HG03045 (cell line): Measurements from ENCODE around the gene PTPRN2.

Experiments
- ATAC-seq: cut with Tn5 transposase; IDR thresholded peaks from one replicate; pipeline ENCODE4 v1.9.1; 2021; ENCODE audit warnings: mild to moderate bottlenecking, moderate library complexity; ENCODE audit not compliant: unreplicated experiment

Gene PTPRN2

DNA sequence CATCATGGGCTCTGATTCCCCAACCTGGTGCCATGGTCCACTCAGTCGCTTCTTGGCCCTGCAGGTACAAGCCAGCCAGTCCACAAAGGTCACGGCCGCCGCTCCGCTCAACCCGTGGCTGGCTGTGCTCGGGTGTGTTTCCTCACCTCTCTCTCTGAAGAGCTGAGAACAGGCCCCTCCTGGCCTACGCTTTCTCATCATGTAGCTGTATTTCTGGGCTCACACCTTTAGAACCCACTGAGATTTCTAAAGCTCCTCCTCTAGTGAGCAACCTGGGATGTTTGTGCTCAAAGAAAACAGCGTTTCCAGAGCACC is 30.2 kb downstream of the PTPRN2 start:
- no peak for ATAC-seq

DNA sequence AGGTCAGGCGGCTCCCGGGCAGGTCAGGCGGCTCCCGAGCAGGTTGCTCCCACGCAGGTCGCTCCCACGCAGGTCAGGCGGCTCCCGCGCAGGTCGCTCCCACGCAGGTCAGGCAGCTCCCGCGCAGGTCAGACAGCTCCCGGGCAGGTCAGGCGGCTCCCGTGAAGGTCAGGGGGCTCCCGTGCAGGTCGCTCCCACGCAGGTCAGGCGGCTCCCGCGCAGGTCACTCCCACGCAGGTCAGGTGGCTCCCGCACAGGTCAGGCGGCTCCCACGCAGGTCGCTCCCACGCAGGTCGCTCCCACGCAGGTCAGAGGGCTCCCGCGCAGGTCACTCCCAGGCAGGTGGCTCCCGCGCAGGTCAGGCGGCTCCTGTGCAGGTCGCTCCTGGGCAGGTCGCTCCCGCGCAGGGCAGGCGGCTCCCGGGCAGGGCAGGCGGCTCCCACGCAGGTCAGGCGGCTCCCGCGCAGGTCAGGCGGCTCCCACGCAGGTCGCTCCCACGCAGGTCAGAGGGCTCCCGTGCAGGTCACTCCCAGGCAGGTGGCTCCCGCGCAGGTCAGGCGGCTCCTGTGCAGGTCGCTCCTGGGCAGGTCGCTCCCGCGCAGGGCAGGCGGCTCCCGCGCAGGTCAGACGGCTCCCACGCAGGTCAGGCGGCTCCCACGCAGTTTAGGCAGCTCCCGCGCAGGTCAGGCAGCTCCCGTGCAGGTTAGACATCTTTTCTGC is 30.7 kb downstream of the PTPRN2 start:
- no peak for ATAC-seq

DNA sequence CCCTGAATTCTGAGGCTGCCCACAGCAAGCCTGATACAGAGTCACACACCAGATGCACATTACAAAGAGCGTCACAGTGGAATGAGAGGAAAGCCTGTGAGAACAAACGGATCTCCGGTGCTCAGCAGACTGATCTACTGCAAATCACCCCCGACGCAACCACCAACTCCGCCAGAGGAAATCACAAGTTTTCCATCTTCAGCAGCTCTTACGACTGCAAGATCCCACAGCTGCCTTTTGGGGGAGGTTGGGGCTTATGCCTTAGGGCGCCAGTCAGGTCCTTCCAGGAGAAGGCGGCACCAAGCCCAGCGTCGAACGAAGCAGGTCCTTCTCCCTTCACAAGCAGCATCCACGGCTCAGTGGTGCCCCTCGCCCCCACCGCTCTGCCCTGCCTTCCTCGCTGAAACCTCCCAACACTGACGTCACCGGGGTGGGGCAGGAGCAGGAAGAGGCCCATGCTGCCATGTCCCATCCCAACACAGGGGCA is 32.5 kb downstream of the PTPRN2 start:
- ATAC-seq = no peak

DNA sequence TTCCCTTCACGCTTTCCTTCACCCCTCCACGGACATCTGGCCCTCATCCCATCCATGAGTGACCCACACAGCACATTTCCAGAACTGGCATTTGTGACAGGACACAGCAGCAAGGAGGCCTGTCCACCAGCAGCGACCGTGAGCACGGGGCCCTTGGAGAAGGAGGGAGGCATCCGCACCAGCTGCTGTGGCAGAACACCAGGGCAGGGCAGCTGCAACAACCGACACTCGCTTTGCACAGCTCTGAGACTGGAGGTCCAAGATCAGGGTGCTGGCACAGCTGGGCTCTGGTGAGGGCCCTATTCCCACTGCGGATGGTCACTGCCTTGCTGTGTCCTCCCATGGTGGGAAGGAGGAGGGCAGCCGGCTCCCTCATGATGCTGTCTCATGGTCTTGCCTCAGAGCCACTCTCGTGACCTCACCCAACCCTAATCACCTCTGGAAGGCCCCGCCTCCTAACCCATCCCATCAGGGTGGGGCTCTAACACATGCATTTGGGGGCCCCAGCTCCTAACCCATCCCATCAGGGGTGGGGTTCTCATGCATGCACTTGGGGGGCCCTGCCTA is 36.7 kb downstream of the PTPRN2 start:
- ATAC-seq = no peak

DNA sequence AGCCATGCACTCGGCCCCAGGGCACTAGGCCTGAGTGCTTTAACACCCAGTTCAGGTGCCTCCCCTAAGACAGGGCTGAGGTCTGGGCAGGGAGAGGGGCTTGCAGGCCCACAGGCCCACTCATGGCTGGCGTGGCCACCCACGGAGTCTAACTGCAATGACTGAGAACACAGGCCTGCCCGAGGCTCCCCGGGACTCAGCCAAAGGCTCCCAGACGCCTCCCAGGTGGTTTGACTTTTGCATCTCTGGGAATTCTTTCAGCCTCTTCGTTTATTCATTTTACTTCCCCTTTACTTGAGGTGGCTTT is 37.3 kb downstream of the PTPRN2 start:
- no peak for ATAC-seq

DNA sequence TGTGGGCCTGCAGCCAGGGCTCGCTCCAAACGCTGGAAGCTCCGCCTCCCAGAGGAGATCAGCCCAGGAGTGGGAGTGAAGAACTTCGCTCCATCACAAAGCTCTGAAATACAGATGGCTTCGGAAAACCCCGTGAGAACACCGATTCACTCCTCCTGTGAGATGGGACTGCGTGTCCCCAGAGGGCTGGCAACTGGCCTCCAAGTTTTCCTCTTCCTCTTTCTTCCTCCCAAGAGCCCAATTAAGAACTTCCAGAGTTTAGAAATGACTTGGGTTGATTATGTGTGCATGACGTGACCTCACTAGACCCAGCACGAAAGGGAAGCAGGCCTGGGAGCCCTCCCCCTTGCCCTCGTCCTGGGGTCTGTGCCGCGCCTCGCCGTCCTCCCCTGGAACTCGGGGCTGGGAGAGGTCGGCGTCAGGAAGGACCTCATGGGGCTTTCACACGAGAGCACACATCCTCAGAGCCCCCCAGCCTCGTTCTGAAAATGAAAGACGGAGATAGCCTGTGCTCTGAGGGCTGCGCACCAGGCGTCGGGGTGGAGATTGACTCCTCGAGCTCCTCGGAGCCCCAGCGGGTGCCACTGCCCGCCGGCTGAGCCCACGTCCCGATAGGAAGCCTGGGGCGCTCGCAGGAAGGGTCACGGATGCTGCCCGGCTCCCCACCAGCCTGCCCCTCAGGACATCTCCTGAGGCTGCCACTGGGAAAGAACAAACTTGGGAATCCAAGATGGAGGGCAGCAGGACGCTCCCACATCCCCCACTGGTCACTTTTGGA is 37.8 kb downstream of the PTPRN2 start:
- no peak for ATAC-seq

DNA sequence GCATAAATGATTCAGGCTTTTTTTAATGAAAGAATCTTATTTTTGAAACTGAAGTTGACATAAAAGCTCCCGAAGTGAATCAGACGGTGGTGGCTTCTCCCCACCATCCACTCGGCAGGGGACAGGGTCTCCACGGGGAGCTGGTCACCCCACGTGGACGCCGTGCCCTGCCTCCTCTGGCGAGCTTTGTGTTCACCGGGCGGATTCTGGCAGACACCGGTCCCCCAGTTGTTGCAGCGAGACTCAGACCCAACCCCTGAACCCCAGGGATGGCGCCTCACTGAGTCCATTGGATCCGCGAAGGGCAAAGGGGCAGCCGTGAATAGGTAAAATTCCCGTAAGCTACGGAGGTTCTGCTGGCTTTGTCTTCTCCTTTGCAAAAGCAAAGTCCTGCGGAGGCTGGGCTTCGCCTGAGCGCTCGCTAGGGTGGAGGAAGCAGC is 38.4 kb downstream of the PTPRN2 start:
- ATAC-seq = no peak

DNA sequence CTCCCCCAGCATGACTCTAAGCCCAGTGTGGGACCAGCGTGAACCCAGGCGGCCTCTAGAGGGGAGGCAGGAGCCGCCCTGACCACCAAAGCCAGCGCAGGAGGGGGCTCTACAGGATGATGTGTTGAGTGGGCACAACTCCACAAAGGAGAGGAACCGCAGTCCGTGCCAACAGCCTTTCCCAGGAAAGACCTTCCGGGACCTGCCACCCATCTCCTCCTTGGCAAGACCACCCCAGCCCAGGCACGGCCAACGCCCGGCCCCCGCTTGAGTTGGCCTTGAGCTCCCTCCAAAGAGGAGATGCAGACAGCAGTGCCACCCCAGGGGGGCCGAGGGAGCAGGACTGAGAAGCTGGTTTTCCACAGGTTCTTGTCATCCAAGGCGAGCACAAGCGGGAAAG is 38.9 kb downstream of the PTPRN2 start:
- no peak for ATAC-seq

DNA sequence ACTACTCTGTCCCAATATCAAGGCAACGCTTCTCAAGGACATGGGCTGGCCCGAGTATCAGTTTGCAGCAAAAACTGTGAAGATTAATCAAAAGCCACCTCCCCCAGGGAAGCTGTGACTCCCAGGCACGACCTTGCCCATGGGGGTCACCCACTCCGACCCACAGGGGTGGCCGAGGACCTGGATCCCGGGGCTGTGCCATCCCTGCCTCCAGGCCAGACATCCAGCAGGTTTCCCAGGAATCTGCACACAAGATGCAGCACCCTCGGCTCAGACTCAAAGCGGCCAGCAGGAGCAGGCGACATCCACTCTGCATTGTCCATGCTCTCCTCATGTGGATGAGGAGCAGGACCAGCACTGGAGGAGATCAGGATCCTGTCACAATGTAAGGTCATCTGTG is 39.8 kb downstream of the PTPRN2 start:
- ATAC-seq = no peak

DNA sequence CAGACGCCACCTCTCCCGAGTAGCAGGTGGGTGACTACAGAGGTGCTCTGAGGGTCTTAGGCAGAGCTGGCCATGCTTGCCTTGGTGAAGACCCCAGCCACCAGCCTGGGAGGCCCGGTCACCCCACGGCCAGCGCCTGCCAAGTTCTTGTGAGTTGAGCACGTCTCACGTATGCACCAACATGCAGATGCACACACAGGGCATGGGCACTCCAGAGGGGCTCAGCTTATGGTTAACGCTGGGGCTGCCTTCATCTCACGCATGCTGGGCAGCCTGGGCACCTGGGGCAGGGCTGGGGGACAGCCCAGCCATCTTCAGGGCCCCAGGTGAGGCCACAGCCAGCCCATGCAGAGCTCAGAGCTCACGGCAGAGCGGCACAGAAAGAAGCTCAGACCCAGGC is 41.0 kb downstream of the PTPRN2 start:
- ATAC-seq = no peak

DNA sequence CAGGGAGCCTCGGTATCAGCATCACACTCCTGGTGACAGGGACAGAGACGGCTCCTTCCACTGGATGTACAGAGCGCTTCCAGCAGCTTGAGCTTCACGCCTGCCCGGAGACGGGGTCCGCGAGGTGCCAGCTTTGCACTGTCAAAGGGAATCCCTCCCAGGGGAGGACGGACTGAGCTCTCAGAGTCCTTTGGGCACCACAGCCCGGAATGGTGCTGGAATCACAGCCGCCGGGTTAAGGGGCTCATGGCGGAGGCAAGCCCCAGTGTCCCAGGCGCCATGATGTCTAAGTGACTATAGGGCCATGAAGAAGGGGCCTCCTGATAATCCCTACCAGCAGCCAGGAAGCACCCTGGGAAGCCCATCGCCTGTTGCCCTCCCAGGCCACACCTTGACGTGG is 41.4 kb downstream of the PTPRN2 start:
- ATAC-seq = no peak

DNA sequence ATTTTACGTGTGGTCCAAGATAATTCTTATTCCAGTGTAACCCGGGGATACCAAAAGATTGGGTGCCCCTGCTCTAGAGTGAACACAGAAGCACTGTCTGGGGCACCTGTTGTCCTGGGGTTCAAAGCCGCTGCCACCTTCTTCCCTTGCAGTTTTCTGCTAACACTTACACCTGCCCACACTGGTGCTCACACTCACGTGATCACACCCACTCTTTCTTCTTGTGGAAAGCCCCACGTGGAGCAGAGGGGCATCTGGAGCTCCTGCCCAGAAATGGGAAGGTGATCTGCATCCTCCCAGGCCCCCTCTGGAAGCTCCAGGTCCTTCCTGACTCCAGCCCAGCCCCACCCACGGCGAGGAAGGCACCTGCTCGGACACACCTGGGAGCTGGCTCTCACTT is 42.9 kb downstream of the PTPRN2 start:
- no peak for ATAC-seq

DNA sequence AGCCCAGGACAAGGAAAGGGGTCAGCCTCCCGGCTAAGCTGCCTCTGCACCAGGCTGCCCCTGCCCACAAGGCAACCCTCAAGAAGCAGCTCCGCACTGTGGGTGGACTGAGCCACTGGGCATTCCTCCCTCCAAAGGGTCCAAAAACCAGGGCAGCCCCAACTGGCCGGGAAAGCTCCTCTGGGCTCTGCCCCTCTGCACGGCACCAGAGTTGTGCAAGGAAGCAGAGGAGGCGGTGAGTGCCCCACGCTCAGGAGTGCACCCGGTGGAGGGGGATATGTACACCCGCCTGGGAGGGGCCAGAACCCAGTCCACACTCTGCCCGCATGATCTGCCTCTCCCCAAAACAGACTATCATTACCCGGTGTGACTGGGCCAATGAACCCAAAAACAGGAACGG is 43.8 kb downstream of the PTPRN2 start:
- ATAC-seq = no peak

DNA sequence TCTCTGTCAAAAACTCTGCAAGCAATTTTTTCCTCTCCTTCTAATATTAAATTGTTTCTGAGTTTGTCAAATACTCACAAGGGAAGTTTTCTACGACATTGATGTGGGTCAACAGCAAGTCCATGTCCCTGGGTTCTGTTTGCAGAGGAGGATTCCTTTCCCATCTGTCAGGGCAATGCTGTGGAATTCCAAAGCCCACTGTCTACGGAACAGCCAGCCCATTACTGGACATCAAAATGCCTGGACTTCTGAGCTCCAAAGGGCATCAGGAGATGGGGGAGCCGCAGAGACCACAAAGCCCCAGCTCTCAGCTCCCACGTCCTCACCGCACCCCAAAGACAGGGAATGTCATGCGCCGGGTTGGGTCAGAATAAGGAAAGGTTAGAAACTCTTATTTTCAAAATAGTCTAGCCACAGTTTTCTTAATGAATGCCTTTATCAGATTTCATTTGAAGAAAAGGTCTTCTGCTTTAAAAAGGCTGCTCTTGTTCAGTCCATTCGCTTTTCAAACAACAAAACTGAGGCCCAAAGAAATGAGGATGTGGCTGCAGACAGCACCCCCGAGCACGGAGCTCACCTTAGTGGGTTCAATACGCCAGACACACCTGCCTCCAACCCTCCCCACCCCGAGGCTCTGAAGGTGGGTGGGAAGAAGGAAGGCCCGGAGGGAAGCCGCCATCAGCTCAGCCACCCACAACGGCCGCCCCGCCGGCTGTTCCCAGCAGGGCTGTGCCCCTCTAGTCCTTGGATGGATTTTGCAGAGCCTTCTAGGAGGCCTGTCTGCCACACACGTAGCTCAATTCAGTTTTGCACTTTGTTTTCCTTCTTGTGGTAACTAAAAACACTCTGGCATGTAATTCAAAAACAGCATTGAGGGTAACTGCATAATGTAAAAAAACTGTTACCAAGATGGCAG is 44.7 kb downstream of the PTPRN2 start:
- ATAC-seq = no peak

DNA sequence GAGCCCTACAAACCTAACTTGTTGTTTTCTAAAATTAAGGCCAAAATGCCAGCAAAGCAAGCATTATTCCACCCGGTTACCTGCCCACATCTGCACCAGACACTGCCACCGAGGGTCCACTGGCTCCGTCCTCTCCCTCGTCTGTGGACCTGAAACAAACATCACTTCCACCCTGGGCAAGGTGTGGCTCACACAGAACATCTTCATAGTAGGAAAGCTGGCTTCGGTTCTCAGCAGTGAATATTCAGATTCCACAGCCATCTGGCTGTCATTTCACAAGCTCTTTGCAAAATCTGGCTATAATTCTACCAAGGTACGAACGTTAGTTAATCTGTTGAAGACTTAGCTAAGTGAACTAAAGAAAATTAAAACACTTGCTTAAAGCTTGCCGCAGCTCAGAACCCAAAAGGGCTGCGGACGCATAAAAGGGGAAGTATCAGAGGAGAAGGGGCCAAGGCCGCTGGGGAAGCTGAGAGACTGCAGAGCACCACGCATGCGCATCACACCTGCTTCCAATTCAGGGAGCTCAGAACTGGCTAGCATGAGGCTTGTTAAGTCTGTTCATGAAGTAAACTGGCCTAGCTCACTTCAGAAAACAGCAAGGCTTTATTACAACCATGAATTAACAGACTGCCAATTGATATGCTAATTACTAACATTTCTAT is 46.1 kb downstream of the PTPRN2 start:
- no peak for ATAC-seq

DNA sequence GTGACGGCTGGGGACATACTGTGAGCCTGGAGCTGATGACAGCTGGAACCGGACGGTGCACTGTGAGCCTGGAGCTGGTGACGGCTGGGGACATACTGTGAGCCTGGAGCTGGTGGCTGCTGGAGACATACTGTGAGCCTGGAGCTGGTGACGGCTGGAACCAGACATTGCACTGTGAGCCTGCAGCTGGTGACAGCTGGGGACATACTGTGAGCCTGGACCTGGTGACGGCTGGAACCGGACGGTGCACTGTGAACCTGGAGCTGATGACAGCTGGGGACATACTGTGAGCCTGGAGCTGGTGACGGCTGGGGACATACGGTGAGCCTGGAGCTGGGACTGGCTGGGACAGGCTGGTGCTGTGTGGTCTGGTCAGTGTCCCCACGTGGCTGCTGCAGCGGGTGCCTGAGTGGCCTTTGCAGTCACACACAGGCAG is 47.9 kb downstream of the PTPRN2 start:
- ATAC-seq = no peak

DNA sequence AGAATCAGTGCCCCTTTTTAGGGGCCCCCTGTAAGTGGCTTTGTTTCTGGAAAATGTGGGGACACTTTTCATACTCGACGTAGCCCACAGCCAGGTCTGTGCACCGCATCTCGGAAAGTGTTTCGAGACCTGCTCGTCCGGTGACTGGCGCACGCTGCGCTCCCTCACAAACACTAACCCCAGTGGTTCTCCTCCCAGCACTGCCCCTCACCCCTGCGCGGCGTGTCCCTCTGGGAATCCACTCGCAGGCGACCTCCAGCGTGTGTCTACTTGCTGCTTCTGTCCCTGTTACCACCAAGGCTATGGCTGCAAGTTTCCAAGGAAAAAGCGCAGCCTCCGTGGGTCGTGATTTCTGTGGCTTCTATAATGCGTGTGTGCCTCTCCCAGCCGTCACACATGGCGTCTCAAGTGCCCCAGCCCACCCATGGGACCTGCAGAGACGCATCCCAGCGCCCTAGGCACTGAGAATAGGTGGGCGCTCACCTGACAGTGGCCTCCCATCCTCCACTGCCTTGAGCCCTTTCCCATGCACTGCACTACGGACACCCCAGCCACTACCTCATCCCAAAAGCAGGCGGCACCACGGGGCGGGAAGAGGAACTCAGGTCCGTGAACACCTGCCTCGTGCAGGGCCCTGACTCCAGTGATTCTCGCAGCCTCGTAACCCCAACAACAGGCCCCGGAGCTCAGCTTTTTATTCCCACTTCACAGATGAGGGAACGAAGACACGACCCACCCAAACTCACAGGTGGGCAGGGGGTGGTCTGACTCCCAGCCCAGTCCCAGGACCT is 49.3 kb downstream of the PTPRN2 start:
- ATAC-seq = no peak

DNA sequence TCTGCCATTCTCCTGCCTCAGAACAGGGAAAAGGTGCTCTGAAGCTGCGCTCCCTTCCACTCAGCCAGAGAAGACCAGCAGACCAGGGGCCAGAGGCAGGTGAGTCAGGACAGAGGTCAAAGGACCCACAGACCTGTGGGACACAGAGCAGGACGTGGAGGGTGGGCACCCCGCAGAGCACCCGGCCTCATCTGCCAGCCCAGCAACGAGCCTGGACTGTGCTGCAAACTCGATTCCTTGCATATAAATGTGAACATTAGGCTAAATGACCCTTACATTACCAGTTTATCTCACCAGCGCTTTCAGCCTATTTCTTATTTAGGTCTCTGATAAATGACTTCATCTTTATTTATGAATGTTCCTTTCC is 50.1 kb downstream of the PTPRN2 start:
- no peak for ATAC-seq

DNA sequence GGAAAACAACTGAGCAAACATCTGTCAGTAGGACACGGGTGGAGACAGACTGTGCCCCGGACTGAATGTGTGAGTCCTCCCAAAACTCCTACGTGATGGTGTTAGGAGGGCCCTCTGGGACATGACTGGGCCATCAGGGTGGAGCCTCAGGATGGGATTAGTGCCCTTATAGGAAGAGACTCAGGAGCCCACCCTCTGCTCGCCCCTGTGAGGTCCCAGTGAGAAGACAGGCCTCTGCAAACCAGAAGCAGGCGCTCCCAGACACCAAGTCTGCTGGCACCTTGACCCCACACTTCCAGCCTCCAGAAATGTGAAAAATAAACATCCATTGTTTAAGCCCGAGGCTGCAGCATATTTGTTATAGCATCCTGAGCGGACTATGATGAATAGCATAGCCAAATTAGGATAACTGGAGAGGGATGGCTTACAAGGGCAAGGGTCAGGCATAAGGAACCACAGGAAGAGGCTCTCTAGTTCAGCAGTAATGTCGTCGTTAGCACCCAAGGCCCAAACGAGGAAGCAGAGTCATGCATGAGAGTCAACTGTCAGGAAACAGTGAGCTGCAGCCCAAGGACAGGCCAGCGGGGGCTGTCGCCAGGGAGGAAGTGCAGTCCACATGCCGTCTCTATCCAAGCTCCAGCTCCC is 50.6 kb downstream of the PTPRN2 start:
- ATAC-seq = no peak

DNA sequence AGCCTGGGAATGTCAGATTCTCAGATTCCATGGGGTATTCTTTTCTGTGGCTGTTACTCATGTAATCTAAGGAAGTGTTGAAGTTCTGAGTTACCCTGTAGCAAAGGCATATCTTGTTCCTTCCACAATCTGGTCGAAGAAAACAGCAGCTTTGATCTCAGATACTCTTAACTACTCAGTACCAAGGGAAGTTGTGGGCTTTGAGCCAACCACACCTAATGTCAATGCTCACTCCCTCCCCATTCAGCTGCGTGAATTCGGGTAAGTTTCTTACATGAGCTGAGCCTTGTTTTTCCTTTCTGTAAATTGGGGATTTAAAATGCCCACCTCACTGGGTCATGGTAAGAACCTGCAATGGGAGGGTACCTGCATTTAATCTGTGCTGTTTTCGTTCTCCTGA is 52.5 kb downstream of the PTPRN2 start:
- ATAC-seq = no peak
